GM12801 (cell line): ENCODE results near the gene APP.

ENCODE experiments used
- TF ChIP-seq, protein P1 (sequence below): IDR thresholded peaks from one replicate; pipeline ENCODE4 v1.5.1; 2011; ENCODE audit warnings: control low read depth; ENCODE audit not compliant: insufficient read length; ENCODE audit errors: extremely low read depth

APP gene

DNA sequence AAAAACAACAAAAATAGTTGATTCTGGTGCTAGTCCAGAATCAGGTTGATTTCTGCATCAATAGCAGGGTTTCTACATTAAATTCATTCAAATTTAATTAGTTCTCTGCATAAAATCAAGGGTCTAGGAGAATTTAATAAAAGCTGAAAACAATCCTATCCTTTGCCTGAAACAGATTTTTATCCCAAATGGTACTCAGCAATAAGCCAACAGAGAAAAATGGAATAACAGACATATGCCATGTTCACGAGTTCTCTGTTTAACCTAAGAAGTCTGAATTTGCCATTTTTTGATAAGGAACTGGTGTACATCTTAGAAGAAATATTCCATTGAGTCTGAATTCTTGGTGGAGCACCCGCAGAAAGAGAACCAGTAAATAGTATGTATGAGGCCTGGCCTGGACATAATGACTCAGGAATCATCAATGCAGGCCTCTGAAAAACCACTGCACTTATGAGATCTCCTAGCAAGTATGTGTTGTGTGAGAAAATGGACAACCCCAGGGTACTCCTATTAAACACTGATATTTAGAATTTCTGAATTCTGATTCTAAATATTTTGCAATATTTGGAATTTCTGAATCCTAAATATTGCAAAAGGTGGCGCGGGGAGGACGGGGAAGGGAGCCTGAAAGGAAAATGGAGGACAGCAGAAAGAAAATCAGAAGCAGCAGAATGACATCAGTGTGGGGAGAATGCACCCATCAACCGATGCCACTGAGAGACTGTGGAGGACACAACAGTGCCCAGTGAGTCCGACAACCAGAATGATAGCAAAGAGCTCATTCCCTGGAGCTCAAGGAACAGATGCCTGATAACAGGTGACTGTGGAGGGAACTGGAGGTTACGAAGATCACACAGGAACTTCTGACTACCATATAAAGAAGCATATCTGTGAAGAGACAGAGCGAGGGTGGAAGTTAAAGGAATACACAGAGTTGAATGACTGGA is 97.6 kb downstream of the APP start:
- TF ChIP-seq, protein P1, sequence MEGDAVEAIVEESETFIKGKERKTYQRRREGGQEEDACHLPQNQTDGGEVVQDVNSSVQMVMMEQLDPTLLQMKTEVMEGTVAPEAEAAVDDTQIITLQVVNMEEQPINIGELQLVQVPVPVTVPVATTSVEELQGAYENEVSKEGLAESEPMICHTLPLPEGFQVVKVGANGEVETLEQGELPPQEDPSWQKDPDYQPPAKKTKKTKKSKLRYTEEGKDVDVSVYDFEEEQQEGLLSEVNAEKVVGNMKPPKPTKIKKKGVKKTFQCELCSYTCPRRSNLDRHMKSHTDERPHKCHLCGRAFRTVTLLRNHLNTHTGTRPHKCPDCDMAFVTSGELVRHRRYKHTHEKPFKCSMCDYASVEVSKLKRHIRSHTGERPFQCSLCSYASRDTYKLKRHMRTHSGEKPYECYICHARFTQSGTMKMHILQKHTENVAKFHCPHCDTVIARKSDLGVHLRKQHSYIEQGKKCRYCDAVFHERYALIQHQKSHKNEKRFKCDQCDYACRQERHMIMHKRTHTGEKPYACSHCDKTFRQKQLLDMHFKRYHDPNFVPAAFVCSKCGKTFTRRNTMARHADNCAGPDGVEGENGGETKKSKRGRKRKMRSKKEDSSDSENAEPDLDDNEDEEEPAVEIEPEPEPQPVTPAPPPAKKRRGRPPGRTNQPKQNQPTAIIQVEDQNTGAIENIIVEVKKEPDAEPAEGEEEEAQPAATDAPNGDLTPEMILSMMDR: no peak

DNA sequence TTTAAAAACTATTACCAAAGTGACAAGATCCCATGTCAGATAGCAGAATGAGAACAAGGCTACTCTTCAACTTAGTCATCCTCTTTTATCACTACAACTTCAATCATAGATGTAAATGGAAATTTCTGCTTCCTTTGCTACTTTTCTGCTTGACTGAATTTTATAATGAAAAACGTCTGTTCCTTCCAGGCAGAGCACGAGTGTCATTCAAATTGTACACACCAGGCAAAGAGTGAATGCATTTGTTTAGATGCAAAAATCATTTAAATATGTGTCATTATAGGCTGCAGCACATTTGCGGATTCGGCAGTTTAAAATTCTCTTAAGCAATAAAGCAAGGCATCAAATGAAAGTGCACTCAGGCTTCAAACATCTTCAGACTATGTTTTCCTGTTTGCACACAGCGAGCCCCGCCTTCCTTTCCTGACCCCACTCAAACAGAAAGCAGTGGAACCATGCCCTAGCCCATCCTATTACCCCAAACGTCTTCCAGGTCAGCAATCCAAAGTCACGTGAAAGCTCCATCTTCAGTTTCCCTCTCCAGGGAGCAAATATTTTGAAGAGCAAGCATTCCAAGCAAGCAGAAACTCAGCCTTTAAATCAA is 99.6 kb downstream of the APP start:
- TF ChIP-seq, protein P1: no peak

DNA sequence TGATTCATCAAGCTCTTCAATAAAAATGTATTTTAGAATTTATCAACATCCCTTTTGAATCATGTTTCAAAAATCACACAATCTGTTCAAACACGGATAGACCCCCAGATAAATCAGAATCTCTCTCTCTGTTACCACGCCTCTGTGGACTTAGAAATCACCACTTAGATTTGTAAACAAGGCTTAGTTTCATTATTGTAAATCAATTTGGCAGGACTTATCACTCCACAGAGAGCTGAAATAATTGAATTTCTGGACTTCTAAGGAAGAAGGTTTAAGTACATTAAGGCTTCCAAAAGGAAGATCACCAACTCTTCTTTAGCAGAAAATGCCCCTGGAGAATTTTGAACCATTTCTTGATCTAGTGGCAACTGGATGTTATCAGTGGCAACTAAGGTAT is 100.4 kb downstream of the APP start:
- TF ChIP-seq, protein P1: no peak

DNA sequence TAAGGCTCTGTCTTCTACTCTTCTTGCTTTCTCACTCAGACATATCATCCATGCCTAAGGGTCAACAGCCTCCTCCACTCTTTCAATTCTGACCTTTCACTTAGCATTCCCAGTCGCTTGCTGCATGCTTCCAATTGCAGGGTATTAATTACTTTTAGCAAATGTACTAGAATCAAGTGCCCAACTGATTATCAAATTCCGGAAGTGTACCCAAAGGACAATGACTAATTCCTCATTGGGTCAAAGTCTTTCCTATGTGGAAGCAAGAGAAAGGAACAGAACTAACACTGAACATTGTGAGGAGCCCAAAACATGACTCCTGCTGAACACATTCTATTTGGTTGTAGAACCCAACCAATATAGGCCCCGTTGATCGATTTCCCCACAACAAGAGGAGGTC is 101.8 kb downstream of the APP start:
- TF ChIP-seq, protein P1: no peak

DNA sequence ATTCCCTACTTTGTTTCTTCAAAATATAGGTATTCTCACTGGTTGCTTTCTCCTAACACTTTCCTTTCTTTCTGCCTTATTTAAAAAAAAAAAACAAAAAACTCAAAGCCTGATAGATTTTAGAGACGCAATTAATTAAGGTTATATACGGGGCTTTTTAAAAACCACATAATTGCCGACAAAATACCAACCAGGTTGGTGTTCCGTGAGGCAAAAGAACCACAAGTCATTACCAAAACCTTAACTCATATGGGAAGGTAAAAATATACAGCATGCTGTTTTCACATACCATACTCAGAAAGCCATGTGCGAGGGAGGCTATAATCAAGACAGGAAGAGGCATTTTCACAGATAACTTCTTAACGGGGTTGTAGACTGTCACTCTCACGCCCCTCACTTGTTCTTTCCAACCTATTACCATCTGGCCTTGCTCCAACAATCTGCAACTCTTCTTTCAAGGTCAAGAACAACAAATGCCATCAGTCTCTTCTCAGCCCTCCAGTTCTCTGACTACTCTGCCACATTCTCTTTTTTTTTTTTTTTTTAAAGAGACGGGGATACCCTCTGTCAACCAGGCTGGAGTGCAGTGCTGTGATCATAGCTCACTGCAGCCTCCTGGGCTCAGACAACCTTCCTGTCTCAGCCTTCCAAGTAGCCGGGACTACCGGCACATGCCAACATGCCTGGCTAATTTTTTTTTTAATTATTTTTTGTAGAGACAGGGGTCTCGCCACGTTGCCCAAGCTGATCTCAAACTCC is 102.6 kb downstream of the APP start:
- TF ChIP-seq, protein P1: no peak

DNA sequence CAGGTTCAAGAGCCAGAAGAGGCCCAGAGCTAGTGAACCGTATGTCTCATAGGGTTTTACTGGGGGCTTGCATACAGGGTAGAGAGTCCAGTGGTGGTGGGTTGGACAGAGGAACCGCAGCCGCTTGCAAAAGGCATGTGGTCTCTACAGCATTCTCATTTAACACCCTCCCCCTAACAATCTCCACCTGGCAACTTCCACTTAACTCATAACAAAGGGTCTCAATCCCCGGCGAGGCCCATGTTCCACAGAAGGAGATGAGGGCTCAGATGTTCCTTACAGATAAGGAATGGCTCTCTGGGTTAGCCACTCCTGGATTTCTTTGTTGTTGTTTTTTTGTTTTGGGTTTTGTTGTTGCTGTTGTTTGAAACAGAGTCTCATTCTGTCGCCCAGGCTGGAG is 106.1 kb downstream of the APP start:
- TF ChIP-seq, protein P1: no peak

DNA sequence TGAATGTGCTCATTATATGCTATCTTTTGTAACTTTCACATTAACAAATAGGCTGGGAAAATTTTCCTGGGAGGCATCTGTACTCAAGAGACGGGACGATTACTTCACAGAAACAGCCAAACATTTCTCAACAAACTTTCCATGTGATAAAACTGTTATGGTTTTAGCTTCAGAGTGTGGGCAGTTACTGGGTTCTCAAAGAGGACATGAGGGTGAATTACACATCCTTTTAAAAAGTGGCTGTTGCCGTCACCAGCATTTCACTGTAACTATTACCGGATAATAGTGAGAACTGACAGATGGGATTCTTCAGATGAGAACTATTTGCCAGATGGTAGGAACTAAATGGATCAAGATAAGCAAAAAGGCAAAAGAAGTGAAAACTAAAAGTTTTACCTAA is 109.1 kb downstream of the APP start:
- TF ChIP-seq, protein P1: no peak
